Central memory CD8-positive, alpha-beta T cell (primary cell): ENCODE data around the gene FAM107B.

Experiments
- ATAC-seq: fragments of 150-1000 bp; cut with Tn5 transposase; replicated peaks from 2 replicates; pipeline ENCODE4 v1.10.0; 2022; ENCODE audit warnings: mild to moderate bottlenecking, moderate FRiP score, moderate number of reproducible peaks; ENCODE audit not compliant: poor library complexity, severe bottlenecking; ENCODE audit errors: extremely low read depth
- DNase-seq, 2 donors: peaks; one replicate each; pipeline ENCODE4 v3.0.0; 2021; ENCODE audit warnings: low spot score in 2 of 2
- H3K27ac Mint-ChIP-seq: one replicate; pipeline ENCODE4 v1.8.0; 2022; ENCODE audit warnings: low read depth, mild to moderate bottlenecking, moderate library complexity, mixed read lengths
- H3K27me3 Mint-ChIP-seq: one replicate; pipeline ENCODE4 v1.8.0; 2022; ENCODE audit warnings: mixed read lengths
- H3K36me3 Mint-ChIP-seq: one replicate; pipeline ENCODE4 v1.8.0; 2022; ENCODE audit warnings: mild to moderate bottlenecking, moderate library complexity, mixed read lengths; ENCODE audit not compliant: insufficient read depth
- H3K4me1 Mint-ChIP-seq: one replicate; pipeline ENCODE4 v1.8.0; 2022; ENCODE audit warnings: mixed read lengths
- H3K4me3 Mint-ChIP-seq: one replicate; pipeline ENCODE4 v1.8.0; 2022; ENCODE audit warnings: mild to moderate bottlenecking, moderate library complexity, mixed read lengths
- H3K9me3 Mint-ChIP-seq: one replicate; pipeline ENCODE4 v1.8.0; 2022; ENCODE audit warnings: mixed read lengths

The FAM107B gene

DNA sequence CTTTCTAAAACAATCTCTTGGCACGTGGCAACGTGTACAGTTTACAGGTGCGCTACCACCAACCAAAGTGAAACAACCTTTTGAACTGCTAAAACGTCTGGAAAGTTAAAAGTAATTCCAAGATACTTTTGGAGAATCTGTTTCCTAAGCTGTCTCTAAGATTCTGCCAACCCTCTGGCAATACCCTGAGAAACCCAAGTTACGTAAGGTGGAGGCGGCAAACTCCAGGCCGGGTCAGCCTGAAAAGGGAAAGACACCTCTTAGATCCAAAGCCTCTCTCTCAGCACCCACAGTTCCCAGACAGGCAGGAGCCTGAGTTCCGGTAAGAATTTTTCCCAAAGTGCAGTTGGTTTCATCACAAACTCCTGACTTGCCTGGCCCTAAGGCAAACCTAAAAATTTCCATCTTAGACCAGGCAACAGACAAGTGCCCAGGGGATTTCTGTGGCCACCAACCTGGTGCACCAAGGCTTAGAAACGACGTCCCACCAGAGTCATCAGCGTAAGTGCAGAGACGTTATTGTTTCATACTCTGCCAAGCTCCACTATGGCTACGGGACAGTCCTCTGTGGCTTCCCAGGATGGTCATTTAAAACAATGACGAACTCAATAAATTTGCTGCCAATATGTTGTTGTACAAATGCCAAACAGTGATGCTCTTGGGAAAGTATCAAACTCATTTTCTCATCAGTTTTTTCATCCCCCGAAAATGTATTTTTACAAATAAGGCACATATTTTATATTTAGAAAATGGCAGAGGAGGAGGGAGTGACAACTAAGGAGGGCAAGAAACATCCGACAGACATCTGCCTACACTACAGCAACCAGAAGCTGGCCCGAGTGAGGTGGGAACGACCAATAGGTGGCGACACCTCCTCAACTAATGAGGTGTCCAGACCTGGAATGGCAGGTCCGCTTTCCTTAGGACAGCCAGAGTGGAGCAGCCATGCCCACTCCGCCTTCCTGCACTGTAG, 238.2 kb downstream of the FAM107B start:
- Mint-ChIP-seq H3K4me1 (peaks cover 72% of the 10 kb centered on the region), H3K4me3 (no peak overlapping the region), H3K27ac (peak overlapping the region; percentile 49)

DNA sequence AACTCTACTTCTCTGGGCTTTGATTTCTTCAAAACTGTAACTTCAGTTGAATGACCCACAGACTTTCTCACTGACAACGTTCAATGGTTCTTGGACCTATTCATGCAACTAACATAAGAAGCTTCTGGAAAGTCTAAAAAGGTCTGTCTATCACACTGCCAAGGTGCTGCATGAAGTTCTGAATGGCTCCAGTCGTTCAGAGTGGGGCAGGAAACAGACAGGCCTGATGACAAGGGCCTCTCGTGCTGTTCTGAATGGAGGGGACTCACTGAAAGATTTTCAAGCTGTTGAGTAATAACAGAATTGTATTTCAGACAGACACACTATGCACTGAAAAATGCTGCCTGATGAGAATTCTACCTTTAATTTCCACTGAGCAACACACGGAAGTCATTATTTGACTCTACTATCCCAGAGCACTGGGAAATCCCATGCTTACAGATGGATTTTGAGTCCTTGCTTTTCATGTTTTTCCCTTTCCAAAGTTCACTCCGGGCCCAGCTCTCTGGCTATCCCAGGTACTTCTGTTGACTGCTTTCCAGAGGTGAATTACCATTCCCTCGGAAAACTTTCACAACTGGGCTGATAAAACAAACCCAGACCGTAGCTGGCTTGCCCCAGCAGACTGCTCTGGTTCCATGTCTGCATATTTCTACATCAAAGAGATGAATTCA, 239.1 kb downstream of the FAM107B start:
- H3K27ac Mint-ChIP-seq, result no peak overlapping the region
- no peak for ATAC-seq

More for the DNA sequence above, 238.2 kb downstream of the FAM107B start:
- Mint-ChIP-seq H3K9me3 (no peaks in the 10 kb centered on the region), H3K27me3 (no peaks in the 10 kb centered on the region), H3K36me3 (peaks cover 38% of the 10 kb centered on the region)
- ATAC-seq, result peak; percentile 24
- DNase-seq, result no peak

GRCh38 chr10:14534152-14534551, 240.5 kb downstream of the FAM107B start:
- Mint-ChIP-seq H3K36me3 (peaks cover 42% of the 10 kb centered on the region), H3K4me1 (peaks cover 74% of the 10 kb centered on the region), H3K27ac (no peak overlapping the region), H3K27me3 (no peaks in the 10 kb centered on the region), H3K4me3 (no peak overlapping the region), H3K9me3 (no peaks in the 10 kb centered on the region)
- ATAC-seq (no peak), DNase-seq (no peak)

More for the DNA sequence above, 239.1 kb downstream of the FAM107B start:
- Mint-ChIP-seq H3K4me1 (peaks cover 72% of the 10 kb centered on the region), H3K9me3 (no peaks in the 10 kb centered on the region), H3K27me3 (no peaks in the 10 kb centered on the region), H3K4me3 (no peak overlapping the region), H3K36me3 (peaks cover 36% of the 10 kb centered on the region)
- DNase-seq, result no peak

- Mint-ChIP-seq H3K9me3 (no peaks in the 10 kb centered on the region), H3K27me3 (no peaks in the 10 kb centered on the region), H3K36me3 (peaks cover 48% of the 10 kb centered on the region), H3K4me1 (peaks cover 78% of the 10 kb centered on the region), H3K27ac (peak overlapping the region; percentile 88), H3K4me3 (no peak overlapping the region)
- DNase-seq (no peak), ATAC-seq (no peak)
Measured at GRCh38 chr10:14533295-14533694, 241.4 kb downstream of the FAM107B start.

GRCh38 chr10:14532473-14533251, 242.0 kb downstream of the FAM107B start:
- peaks cover 53% of the 10 kb centered on the region for H3K36me3 Mint-ChIP-seq
- no peak overlapping the region for H3K4me3 Mint-ChIP-seq

GRCh38 chr10:14531974-14532373, 242.7 kb downstream of the FAM107B start:
- ATAC-seq, result no peak
- Mint-ChIP-seq H3K9me3 (no peaks in the 10 kb centered on the region), H3K27ac (peak overlapping the region; percentile 88), H3K4me1 (peaks cover 77% of the 10 kb centered on the region), H3K4me3 (no peak overlapping the region), H3K36me3 (peaks cover 55% of the 10 kb centered on the region), H3K27me3 (no peaks in the 10 kb centered on the region)
- DNase-seq, result no peak

More at GRCh38 chr10:14532473-14533251, 242.0 kb downstream of the FAM107B start:
- Mint-ChIP-seq H3K4me1 (peaks cover 80% of the 10 kb centered on the region), H3K27ac (peak overlapping the region; percentile 88), H3K9me3 (no peaks in the 10 kb centered on the region), H3K27me3 (no peaks in the 10 kb centered on the region)
- ATAC-seq (no peak), DNase-seq (no peak)

GRCh38 chr10:14530465-14530864, 244.2 kb downstream of the FAM107B start:
- DNase-seq (no peak), ATAC-seq (no peak)
- peaks cover 62% of the 10 kb centered on the region for H3K36me3 Mint-ChIP-seq
- peaks cover 78% of the 10 kb centered on the region for H3K4me1 Mint-ChIP-seq
- no peak overlapping the region for H3K4me3 Mint-ChIP-seq
- no peaks in the 10 kb centered on the region for H3K9me3 Mint-ChIP-seq
- H3K27me3 Mint-ChIP-seq, result no peaks in the 10 kb centered on the region
- peak overlapping the region; percentile 61 for H3K27ac Mint-ChIP-seq

DNA sequence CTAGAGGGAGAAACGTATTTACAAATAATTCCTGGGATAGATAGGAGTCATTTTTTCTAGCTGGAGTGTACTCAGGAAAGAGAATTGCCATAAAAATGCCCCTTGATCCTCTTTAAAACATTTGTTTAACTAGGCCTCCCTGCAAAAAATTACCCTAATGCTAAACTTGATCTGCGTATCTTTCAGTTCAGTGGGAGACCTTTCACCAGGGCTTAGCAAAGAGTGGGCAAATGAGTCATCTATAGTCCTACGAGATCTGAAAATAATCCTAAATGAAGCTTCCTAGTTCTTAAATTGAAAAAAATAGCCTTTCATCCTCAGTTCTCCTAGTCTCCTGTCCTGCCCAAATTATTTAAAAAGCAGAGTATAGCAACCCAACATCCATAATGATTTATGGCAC, 245.3 kb downstream of the FAM107B start:
- H3K4me3 Mint-ChIP-seq, result peak overlapping the region; percentile 3
- peak overlapping the region; percentile 51 for H3K27ac Mint-ChIP-seq
- peaks cover 77% of the 10 kb centered on the region for H3K4me1 Mint-ChIP-seq
- no peak for ATAC-seq
- H3K9me3 Mint-ChIP-seq, result no peaks in the 10 kb centered on the region
- no peaks in the 10 kb centered on the region for H3K27me3 Mint-ChIP-seq
- peaks cover 60% of the 10 kb centered on the region for H3K36me3 Mint-ChIP-seq
- no peak for DNase-seq

DNA sequence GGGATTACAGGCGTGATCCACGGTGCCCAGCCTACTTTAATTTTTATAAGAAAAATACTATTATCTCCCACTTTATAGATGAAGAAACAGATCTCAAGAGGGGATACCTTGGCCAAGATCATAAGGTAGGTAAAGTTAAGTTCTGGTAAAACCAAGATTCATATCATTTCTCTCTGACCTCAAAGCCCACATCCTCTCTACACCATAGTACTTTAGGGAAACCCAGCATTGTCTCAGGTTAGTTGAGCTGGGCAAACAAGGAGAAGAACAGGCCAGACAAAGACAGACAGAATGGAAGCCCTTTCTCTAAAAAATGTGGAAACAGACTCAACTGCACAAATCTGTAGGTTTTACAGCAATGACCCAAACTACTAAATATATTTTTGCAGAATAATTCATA, 246.2 kb downstream of the FAM107B start:
- no peak for DNase-seq
- H3K9me3 Mint-ChIP-seq, result no peaks in the 10 kb centered on the region
- peak overlapping the region; percentile 51 for H3K27ac Mint-ChIP-seq
- peak overlapping the region; percentile 3 for H3K4me3 Mint-ChIP-seq
- no peaks in the 10 kb centered on the region for H3K27me3 Mint-ChIP-seq
- peaks cover 61% of the 10 kb centered on the region for H3K36me3 Mint-ChIP-seq
- ATAC-seq, result peak; percentile 91
- H3K4me1 Mint-ChIP-seq, result peaks cover 71% of the 10 kb centered on the region

GRCh38 chr10:14527915-14528314, 246.8 kb downstream of the FAM107B start:
- H3K27me3 Mint-ChIP-seq, result no peaks in the 10 kb centered on the region
- no peaks in the 10 kb centered on the region for H3K9me3 Mint-ChIP-seq
- peaks cover 71% of the 10 kb centered on the region for H3K4me1 Mint-ChIP-seq
- ATAC-seq (no peak), DNase-seq (no peak)
- H3K4me3 Mint-ChIP-seq, result no peak overlapping the region
- H3K27ac Mint-ChIP-seq, result peak overlapping the region; percentile 51
- peaks cover 61% of the 10 kb centered on the region for H3K36me3 Mint-ChIP-seq

DNA sequence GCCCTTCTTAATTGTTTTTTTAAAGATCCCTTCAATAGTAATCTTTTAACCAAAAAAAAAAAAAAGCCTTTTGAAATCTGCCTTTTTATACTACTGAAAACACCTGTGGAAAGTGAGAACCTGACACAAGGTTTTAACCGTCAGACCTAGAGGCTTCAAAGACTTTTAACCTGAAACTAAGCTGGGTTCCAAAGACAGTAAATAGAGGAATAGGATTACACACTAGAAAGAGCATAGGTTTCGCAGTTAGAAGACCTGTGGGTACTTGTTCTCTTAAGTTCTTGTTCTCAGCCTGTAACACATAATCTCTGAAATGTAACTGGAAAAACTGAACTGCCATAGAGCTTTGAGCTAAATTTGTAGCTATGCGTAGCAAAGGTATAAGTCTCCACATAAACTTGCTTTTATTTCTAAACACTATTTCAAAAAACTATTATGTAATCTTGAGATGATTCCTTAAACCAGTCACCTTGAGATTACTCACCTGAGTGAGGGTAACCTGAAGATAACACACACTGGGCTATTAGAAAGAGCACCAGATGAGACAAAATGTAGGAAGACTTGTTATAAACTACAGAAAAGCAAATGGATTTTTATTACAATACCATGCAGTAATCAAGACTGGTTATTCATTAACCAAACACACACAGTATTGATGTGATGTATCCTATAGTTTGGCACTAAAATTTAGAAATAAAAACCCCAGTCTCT, 247.4 kb downstream of the FAM107B start:
- Mint-ChIP-seq H3K9me3 (no peaks in the 10 kb centered on the region), H3K36me3 (peaks cover 63% of the 10 kb centered on the region), H3K27ac (no peak overlapping the region), H3K4me1 (peaks cover 65% of the 10 kb centered on the region), H3K4me3 (no peak overlapping the region), H3K27me3 (no peaks in the 10 kb centered on the region)
- ATAC-seq (no peak), DNase-seq (no peak)

GRCh38 chr10:14526326-14526725, 248.4 kb downstream of the FAM107B start:
- Mint-ChIP-seq H3K27me3 (no peaks in the 10 kb centered on the region), H3K9me3 (no peaks in the 10 kb centered on the region), H3K4me1 (peaks cover 66% of the 10 kb centered on the region), H3K4me3 (no peak overlapping the region), H3K27ac (peak overlapping the region; percentile 38), H3K36me3 (peaks cover 72% of the 10 kb centered on the region)
- DNase-seq (no peak), ATAC-seq (no peak)
